Measurements from ENCODE around the gene HES3.

Gene HES3

GRCh38 chr1:6281511-6282402 is 37.8 kb downstream of the HES3 start:
- DNase-seq = no peak

GRCh38 chr1:6282577-6283270 is 38.7 kb downstream of the HES3 start:
- no peak for DNase-seq

- no peak for DNase-seq
Measured at GRCh38 chr1:6285336-6285735, 41.4 kb downstream of the HES3 start.

GRCh38 chr1:6286266-6286665 is 42.3 kb downstream of the HES3 start:
- DNase-seq = no peak

- no peak for DNase-seq
Measured at GRCh38 chr1:6287029-6287428, 43.0 kb downstream of the HES3 start.

- no peak for DNase-seq
Measured at GRCh38 chr1:6287431-6287886, 43.5 kb downstream of the HES3 start.

GRCh38 chr1:6288026-6288425 is 44.0 kb downstream of the HES3 start:
- no peak for DNase-seq

GRCh38 chr1:6288665-6289064 is 44.7 kb downstream of the HES3 start:
- DNase-seq = no peak

GRCh38 chr1:6292102-6292501 is 48.1 kb downstream of the HES3 start:
- no peak for DNase-seq

GRCh38 chr1:6294080-6294889 is 50.3 kb downstream of the HES3 start:
- DNase-seq = no peak

- DNase-seq = no peak
Measured at GRCh38 chr1:6294890-6295556, 51.0 kb downstream of the HES3 start.
